Activated T-helper 2 cell treated with anti-CD3 and anti-CD28 coated beads, Interferon-gamma antibody, Interleukin-2, Interleukin-4, amounts not matched to agents 10 μg/mL and 5 μg/mL and 100 μg/mL, durations not matched to agents 14 hours and 24 hours and 36 hours (primary cell): ENCODE results near the gene COLEC12. TPM values are rescaled to one million over a fixed set of nuclear protein-coding genes. Genes with fewer than 3 reads are reported as not detected.

ENCODE experiments used
- DNase-seq: peaks from one replicate; pipeline ENCODE4 v3.0.0; 2021; ENCODE audit warnings: low spot score
- H3K27ac Mint-ChIP-seq: one replicate; pipeline ENCODE4 v1.8.0; 2021; ENCODE audit warnings: mixed read lengths
- H3K27me3 Mint-ChIP-seq: one replicate; pipeline ENCODE4 v1.8.0; 2021; ENCODE audit warnings: low read depth, mixed read lengths
- H3K36me3 Mint-ChIP-seq: one replicate; pipeline ENCODE4 v1.8.0; 2021; ENCODE audit warnings: low read depth, mixed read lengths
- H3K4me1 Mint-ChIP-seq: one replicate; pipeline ENCODE4 v1.8.0; 2021; ENCODE audit warnings: low read depth, mixed read lengths
- H3K4me3 Mint-ChIP-seq: one replicate; pipeline ENCODE4 v1.8.0; 2021; ENCODE audit warnings: low read depth, mild to moderate bottlenecking, moderate library complexity, mixed read lengths
- H3K9me3 Mint-ChIP-seq: one replicate; pipeline ENCODE4 v1.8.0; 2021; ENCODE audit warnings: mixed read lengths
- intact Hi-C: fragments of 100-400 bp; cut with micrococcal nuclease; formaldehyde crosslinking; loops from one replicate; pipeline ENCODE4 v1.15.1; 2023
- total RNA-seq: library from RNA; stranded (reverse); gene quantifications from 2 replicates; pipeline ENCODE4 v1.2.3, GENCODE V29; 2022

COLEC12 gene
- total RNA-seq, 1 donor from 2014 or later, result not detected

GRCh38 chr18:518081-518480, 17.6 kb upstream of the COLEC12 start:
- Mint-ChIP-seq H3K27ac (no peak overlapping the region), H3K9me3 (peaks cover 8% of the 10 kb centered on the region), H3K4me3 (no peak overlapping the region), H3K27me3 (no peaks in the 10 kb centered on the region), H3K36me3 (no peaks in the 10 kb centered on the region), H3K4me1 (peaks cover 5% of the 10 kb centered on the region)
- intact Hi-C loops, result no loop called here
- no peak for DNase-seq

GRCh38 chr18:515838-516237, 15.3 kb upstream of the COLEC12 start:
- H3K27me3 Mint-ChIP-seq, result no peaks in the 10 kb centered on the region
- H3K4me1 Mint-ChIP-seq, result peaks cover 5% of the 10 kb centered on the region
- DNase-seq, result no peak
- H3K9me3 Mint-ChIP-seq, result peaks cover 8% of the 10 kb centered on the region
- intact Hi-C loops, result no loop called here
- no peak overlapping the region for H3K4me3 Mint-ChIP-seq
- H3K36me3 Mint-ChIP-seq, result no peaks in the 10 kb centered on the region
- H3K27ac Mint-ChIP-seq, result no peak overlapping the region

- Mint-ChIP-seq H3K4me1 (peaks cover 5% of the 10 kb centered on the region), H3K27ac (no peak overlapping the region), H3K4me3 (no peak overlapping the region), H3K9me3 (peaks cover 8% of the 10 kb centered on the region), H3K27me3 (no peaks in the 10 kb centered on the region), H3K36me3 (no peaks in the 10 kb centered on the region)
- intact Hi-C loops, result no loop called here
- DNase-seq, result no peak
Observed at GRCh38 chr18:515156-515815, 14.8 kb upstream of the COLEC12 start.

DNA sequence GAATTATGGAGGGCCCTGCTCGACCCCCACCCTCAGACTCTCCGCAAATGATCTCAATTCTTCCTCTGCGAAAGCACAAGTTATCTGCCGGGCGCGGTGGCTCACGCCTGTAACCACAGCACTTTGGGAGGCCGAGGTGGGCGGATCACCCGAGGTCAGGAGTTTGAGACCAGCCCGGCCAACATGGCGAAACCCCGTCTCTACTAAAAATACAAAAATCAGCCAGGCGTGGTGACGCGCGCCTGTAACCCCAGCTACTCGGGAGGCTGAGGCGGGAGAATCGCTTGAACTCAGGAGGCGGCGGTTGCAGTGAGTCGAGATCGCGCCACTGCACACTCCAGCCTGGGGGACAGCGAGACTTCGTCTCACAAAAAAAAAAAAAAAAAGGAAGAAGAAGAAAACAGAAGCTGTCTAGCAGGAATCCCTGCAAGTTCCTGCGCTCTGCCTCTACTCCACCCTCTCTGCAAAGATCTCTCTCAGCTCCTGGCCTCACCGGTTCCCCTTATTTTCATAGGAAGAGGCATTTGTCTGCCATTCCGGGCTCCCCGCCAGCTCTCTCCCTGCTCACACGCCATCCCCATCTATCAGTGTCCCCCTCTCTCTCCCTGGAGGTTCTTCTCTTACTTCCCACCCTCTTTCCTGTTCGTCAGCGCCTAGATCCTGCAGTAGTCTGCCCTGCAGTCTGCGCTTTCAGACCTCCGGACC, 13.5 kb upstream of the COLEC12 start:
- DNase-seq, result no peak
- Mint-ChIP-seq H3K27ac (no peak overlapping the region), H3K36me3 (no peaks in the 10 kb centered on the region), H3K27me3 (no peaks in the 10 kb centered on the region), H3K9me3 (peaks cover 8% of the 10 kb centered on the region), H3K4me1 (peaks cover 4% of the 10 kb centered on the region), H3K4me3 (no peak overlapping the region)
- intact Hi-C loops, result no loop called here

GRCh38 chr18:512957-513356, 12.5 kb upstream of the COLEC12 start:
- Mint-ChIP-seq H3K27ac (no peak overlapping the region), H3K4me3 (no peak overlapping the region), H3K9me3 (peaks cover 8% of the 10 kb centered on the region), H3K4me1 (no peaks in the 10 kb centered on the region), H3K27me3 (no peaks in the 10 kb centered on the region), H3K36me3 (no peaks in the 10 kb centered on the region)
- DNase-seq, result no peak
- intact Hi-C loops, result no loop called here

DNA sequence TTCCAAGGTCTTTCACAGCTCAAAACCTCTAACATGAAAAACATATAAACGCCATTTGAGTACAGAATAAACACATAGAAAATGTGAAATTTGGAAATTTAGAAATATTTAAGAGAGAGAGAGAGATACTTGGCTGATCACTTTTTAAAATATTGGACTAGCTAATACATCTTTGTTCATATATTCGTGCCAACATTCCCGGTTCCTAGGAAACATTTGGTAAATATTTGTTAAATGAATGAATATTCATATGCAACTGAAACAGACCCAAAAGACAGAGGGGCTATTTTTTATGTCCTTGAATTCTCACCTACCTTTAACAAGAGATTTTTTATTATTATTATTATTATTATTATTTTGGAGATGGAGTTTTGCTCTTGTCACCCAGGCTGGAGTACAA, 8.3 kb upstream of the COLEC12 start:
- no peaks in the 10 kb centered on the region for H3K4me1 Mint-ChIP-seq
- intact Hi-C loops, result no loop called here
- no peaks in the 10 kb centered on the region for H3K9me3 Mint-ChIP-seq
- H3K27me3 Mint-ChIP-seq, result peaks cover 8% of the 10 kb centered on the region
- H3K36me3 Mint-ChIP-seq, result no peaks in the 10 kb centered on the region
- no peak for DNase-seq
- no peak overlapping the region for H3K4me3 Mint-ChIP-seq
- no peak overlapping the region for H3K27ac Mint-ChIP-seq

DNA sequence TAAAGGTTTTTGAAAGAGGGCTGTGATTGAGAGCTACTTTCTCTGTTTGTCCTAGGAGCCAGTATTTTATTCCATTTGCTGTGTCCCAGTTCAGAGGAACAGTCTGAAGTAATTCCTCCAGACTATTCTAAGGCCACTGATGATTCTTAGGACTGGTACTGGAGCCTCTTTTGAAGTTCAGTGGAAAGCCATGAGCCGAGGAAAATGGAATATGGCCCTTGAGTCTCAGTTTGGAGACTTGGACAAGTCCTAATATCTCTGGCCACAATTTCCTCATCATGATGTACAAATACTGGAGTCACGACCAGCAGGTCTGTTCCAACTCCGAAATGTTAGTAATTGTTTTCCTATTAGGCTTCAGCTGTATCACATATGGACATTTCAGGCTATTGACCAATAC, 7.1 kb upstream of the COLEC12 start:
- Mint-ChIP-seq H3K27me3 (peaks cover 18% of the 10 kb centered on the region), H3K9me3 (no peaks in the 10 kb centered on the region), H3K36me3 (no peaks in the 10 kb centered on the region), H3K4me3 (no peak overlapping the region), H3K27ac (no peak overlapping the region), H3K4me1 (no peaks in the 10 kb centered on the region)
- intact Hi-C loops, result no loop called here
- DNase-seq, result no peak

DNA sequence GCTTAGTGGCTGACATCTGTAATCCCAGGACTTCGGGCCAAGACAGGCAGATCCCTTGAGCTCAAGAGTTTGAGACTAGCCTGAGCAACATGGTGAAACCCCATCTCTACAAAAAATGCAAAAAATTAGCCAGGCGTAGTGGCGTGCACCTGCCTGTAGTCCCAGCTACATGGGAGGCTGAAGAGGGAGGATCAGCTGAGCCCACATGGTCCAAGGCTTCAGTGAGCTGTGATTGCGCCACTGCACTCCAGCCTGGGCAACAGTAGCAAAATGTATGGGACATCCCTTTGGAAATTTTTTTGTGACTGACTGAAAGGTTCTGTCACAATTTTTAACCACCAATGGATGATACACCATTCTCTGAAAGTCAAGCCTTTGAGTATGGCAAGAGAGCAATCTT, 6.3 kb upstream of the COLEC12 start:
- no peaks in the 10 kb centered on the region for H3K36me3 Mint-ChIP-seq
- H3K4me3 Mint-ChIP-seq, result no peak overlapping the region
- no peak for DNase-seq
- no peak overlapping the region for H3K27ac Mint-ChIP-seq
- peaks cover 22% of the 10 kb centered on the region for H3K27me3 Mint-ChIP-seq
- no peaks in the 10 kb centered on the region for H3K9me3 Mint-ChIP-seq
- intact Hi-C loops, result no loop called here
- H3K4me1 Mint-ChIP-seq, result no peaks in the 10 kb centered on the region

- H3K4me1 Mint-ChIP-seq, result no peaks in the 10 kb centered on the region
- no peak for DNase-seq
- intact Hi-C loops, result no loop called here
- no peaks in the 10 kb centered on the region for H3K9me3 Mint-ChIP-seq
- H3K27me3 Mint-ChIP-seq, result peaks cover 25% of the 10 kb centered on the region
- H3K36me3 Mint-ChIP-seq, result no peaks in the 10 kb centered on the region
- no peak overlapping the region for H3K4me3 Mint-ChIP-seq
- H3K27ac Mint-ChIP-seq, result no peak overlapping the region
Observed at GRCh38 chr18:506264-506663, 5.8 kb upstream of the COLEC12 start.

- Mint-ChIP-seq H3K9me3 (no peaks in the 10 kb centered on the region), H3K27ac (no peak overlapping the region), H3K36me3 (no peaks in the 10 kb centered on the region), H3K27me3 (peaks cover 31% of the 10 kb centered on the region), H3K4me1 (no peaks in the 10 kb centered on the region), H3K4me3 (no peak overlapping the region)
- intact Hi-C loops, result no loop called here
- DNase-seq, result no peak
Observed at GRCh38 chr18:505483-506122, 5.1 kb upstream of the COLEC12 start.

- DNase-seq, result no peak
- H3K36me3 Mint-ChIP-seq, result no peaks in the 10 kb centered on the region
- intact Hi-C loops, result no loop called here
- no peak overlapping the region for H3K4me3 Mint-ChIP-seq
- peaks cover 1% of the 10 kb centered on the region for H3K4me1 Mint-ChIP-seq
- no peaks in the 10 kb centered on the region for H3K9me3 Mint-ChIP-seq
- no peak overlapping the region for H3K27ac Mint-ChIP-seq
- H3K27me3 Mint-ChIP-seq, result peaks cover 54% of the 10 kb centered on the region
Observed at GRCh38 chr18:501406-501714, 859 bp upstream of the COLEC12 start.

DNA sequence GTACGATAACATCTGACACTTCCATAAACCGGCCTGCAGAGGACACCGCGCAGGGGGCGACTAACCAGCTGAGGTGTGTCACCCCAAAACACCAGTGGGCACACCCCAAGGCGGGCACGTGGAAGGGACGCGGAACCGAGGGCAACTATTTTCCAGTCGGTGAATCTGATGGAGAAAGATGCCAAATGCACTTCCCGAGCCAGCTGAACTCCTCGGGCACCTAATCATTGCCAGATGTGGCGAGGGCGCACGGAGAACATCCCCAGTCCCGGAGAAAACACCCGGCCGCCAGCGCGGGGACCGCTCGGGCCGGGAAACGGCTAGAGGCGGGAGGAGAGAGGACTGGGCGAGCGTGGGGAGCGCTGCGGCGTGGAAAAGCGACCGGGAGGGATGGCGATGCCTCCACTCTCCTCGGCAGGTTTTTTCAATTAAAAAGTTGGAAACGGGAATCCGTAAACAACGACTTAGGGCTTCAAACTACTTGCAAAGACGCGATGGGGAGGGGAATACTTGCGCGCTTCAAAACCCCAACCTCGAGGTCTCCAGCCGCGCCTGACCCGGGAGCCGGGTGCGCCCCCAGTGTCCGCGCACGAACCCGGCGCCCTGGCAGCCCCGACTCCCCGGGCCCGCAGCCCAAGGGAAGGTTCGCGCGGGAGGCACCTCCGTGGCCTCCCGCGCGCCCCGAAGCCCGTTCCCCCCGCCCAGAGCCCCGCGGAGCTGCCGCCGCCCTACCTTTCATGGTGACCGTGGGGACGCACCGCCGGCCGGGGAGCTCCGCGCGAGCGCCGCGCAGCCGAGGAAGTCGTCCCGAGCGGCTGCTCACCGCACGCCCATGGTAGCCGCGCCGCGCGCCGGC, 497 bp downstream of the COLEC12 start:
- no peak overlapping the region for H3K4me3 Mint-ChIP-seq

More for the DNA sequence above, 497 bp downstream of the COLEC12 start:
- H3K36me3 Mint-ChIP-seq, result no peaks in the 10 kb centered on the region
- H3K27ac Mint-ChIP-seq, result no peak overlapping the region
- intact Hi-C loops, result loop anchor here (10.0 kb wide), 1 partner anchor 415 kb away; no protein-coding TSS in a partner anchor
- peaks cover 48% of the 10 kb centered on the region for H3K27me3 Mint-ChIP-seq
- no peaks in the 10 kb centered on the region for H3K9me3 Mint-ChIP-seq
- peaks cover 1% of the 10 kb centered on the region for H3K4me1 Mint-ChIP-seq
- no peak for DNase-seq
